SK-N-SH (cell line): ENCODE results near the gene TCF12. TPM values are rescaled to one million over a fixed set of nuclear protein-coding genes. Genes with fewer than 3 reads are reported as not detected.

Source experiments
- CTCF ChIA-PET: fragments of 300-600, 350-600 bp; formaldehyde crosslinking; extraction: SDS; loops from one replicate; lab custom pipeline; 2021; lab: Yijun Ruan, JAX
- POLR2A ChIA-PET: fragments of 350-600 bp; sonication (Branson Sonifier 250); formaldehyde crosslinking; extraction: SDS; loops from one replicate; lab custom pipeline; 2020; ENCODE audit warnings: antibody characterized with exemption, inconsistent platforms; lab: Yijun Ruan, JAX
- DNase-seq: peaks from one replicate; pipeline ENCODE4 v3.0.0; 2012
- H2AFZ ChIP-seq: fragments of 200-600 bp; sonication (generic); 2 replicates; pipeline ENCODE4 v1.8.1; 2016; ENCODE audit warnings: antibody characterized with exemption, mild to moderate bottlenecking, low read depth
- H3F3A ChIP-seq: fragments of 200-600 bp; sonication (generic); replicated peaks from 2 replicates; pipeline ENCODE3; 2016; ENCODE audit warnings: antibody characterized with exemption, mild to moderate bottlenecking; ENCODE audit not compliant: insufficient read depth
- H3K27ac ChIP-seq, 2 experiments: fragments of 200-500 bp in 1 of 2; fragments of 200-600 bp in 1 of 2; sonication (Bioruptor generic) in 1 of 2; sonication (generic), shearing (Covaris generic) in 1 of 2; 2 replicates each; pipeline versions ENCODE4 v1.5.1 to v1.6.1; 2014 to 2016; ENCODE audit warnings: low read depth in 2 of 2, inconsistent platforms in 1 of 2, low read length in 1 of 2, mild to moderate bottlenecking in 1 of 2, mixed read lengths in 1 of 2
- H3K27me3 ChIP-seq: fragments of 200-600 bp; sonication (generic), shearing (Covaris generic); 2 replicates; pipeline ENCODE4 v1.6.1; 2016; ENCODE audit warnings: mixed run types; ENCODE audit not compliant: insufficient read depth
- H3K36me3 ChIP-seq, 2 experiments: fragments of 200-500 bp in 1 of 2; fragments of 200-600 bp in 1 of 2; sonication (Bioruptor generic) in 1 of 2; sonication (generic) in 1 of 2; replicated peaks in 1 of 2; 2 replicates each; pipeline versions ENCODE3 to v1.5.1; 2014 to 2016; ENCODE audit warnings: low read length in 1 of 2, mild to moderate bottlenecking in 1 of 2; ENCODE audit not compliant: insufficient read depth in 2 of 2, control insufficient read depth in 1 of 2
- H3K4me1 ChIP-seq, 2 experiments: fragments of 200-500 bp in 1 of 2; fragments of 200-600 bp in 1 of 2; sonication (Bioruptor generic) in 1 of 2; sonication (generic), shearing (Covaris generic) in 1 of 2; 2 replicates each; pipeline versions ENCODE4 v1.5.1 to v1.6.1; 2014 to 2016; ENCODE audit warnings: low read depth in 1 of 2, low read length in 1 of 2, mixed run types in 1 of 2; ENCODE audit not compliant: insufficient read depth in 2 of 2, control insufficient read depth in 1 of 2
- H3K4me2 ChIP-seq: fragments of 200-600 bp; sonication (generic), shearing (Covaris generic); 2 replicates; pipeline ENCODE4 v1.6.1; 2017; ENCODE audit warnings: mixed run types
- H3K4me3 ChIP-seq, 2 experiments: fragments of 200-500 bp in 1 of 2; fragments of 200-600 bp in 1 of 2; sonication (Bioruptor generic) in 1 of 2; sonication (generic), shearing (Covaris generic) in 1 of 2; 2 replicates each; pipeline versions ENCODE4 v1.5.1 to v1.8.1; 2014 to 2016; ENCODE audit warnings: low read depth in 2 of 2, inconsistent platforms in 1 of 2, low read length in 1 of 2, mild to moderate bottlenecking in 1 of 2, mixed read lengths in 1 of 2, moderate library complexity in 1 of 2
- H3K79me2 ChIP-seq: fragments of 200-600 bp; sonication (generic); 2 replicates; pipeline ENCODE4 v1.8.1; 2017; ENCODE audit warnings: mild to moderate bottlenecking; ENCODE audit not compliant: insufficient read depth
- H3K9ac ChIP-seq: fragments of 200-600 bp; sonication (generic); 2 replicates; pipeline ENCODE4 v1.6.1; 2017; ENCODE audit warnings: mixed run types
- H3K9me2 ChIP-seq: fragments of 200-600 bp; sonication (generic); 2 replicates; pipeline ENCODE4 v1.6.1; 2017; ENCODE audit warnings: mixed run types
- H3K9me3 ChIP-seq: fragments of 200-600 bp; sonication (generic); 2 replicates; pipeline ENCODE4 v1.6.1; 2017; ENCODE audit warnings: mixed run types, mild to moderate bottlenecking, moderate library complexity
- H4K20me1 ChIP-seq: fragments of 200-600 bp; sonication (generic); 2 replicates; pipeline ENCODE4 v1.6.1; 2017; ENCODE audit warnings: mild to moderate bottlenecking, mixed run types; ENCODE audit not compliant: insufficient read depth
- EP300 ChIP-seq, 2 experiments: IDR thresholded peaks; 2 replicates each; pipeline versions ENCODE4 v1.4.0 to v1.6.1; 2012; ENCODE audit warnings: borderline replicate concordance in 1 of 2, low read depth in 1 of 2, low read length in 1 of 2
- EZH2phosphoT487 ChIP-seq: fragments of 200-600 bp; sonication (generic); IDR thresholded peaks from 2 replicates; pipeline ENCODE4 v1.6.1; 2017; ENCODE audit warnings: low read depth, mixed run types, mild to moderate bottlenecking, antibody characterized with exemption, moderate library complexity, borderline replicate concordance
- FOXJ3 ChIP-seq: sonication (generic); formaldehyde crosslinking; IDR thresholded peaks from 2 replicates; pipeline ENCODE4 v1.5.1; 2020; ENCODE audit warnings: mild to moderate bottlenecking, missing genetic modification reagents
- GABPA ChIP-seq: IDR thresholded peaks from 2 replicates; pipeline ENCODE4 v1.4.0; 2012; ENCODE audit warnings: low read depth, mild to moderate bottlenecking
- JUND ChIP-seq: IDR thresholded peaks from 2 replicates; pipeline ENCODE4 v1.4.0; 2012
- MEF2A ChIP-seq: IDR thresholded peaks from 2 replicates; pipeline ENCODE4 v1.4.0; 2012; ENCODE audit warnings: low read depth, borderline replicate concordance
- NFIC ChIP-seq: IDR thresholded peaks from 2 replicates; pipeline ENCODE4 v1.4.0; 2012; ENCODE audit warnings: borderline replicate concordance
- RCOR1 ChIP-seq: fragments of 150-350 bp; IDR thresholded peaks from 2 replicates; pipeline ENCODE4 v1.6.1; 2017; ENCODE audit warnings: antibody characterized with exemption, low read length
- RXRA ChIP-seq: IDR thresholded peaks from 2 replicates; pipeline ENCODE4 v1.4.0; 2012; ENCODE audit warnings: low read depth, mild to moderate bottlenecking, borderline replicate concordance
- SIN3A ChIP-seq: IDR thresholded peaks from 2 replicates; pipeline ENCODE4 v1.6.1; 2012; ENCODE audit warnings: low read depth, mild to moderate bottlenecking, low read length, moderate library complexity, borderline replicate concordance
- SMC3 ChIP-seq: IDR thresholded peaks from 2 replicates; pipeline ENCODE4 v1.6.1; 2012; ENCODE audit warnings: low read depth, low read length, improper control_type of control experiment
- TCF12 ChIP-seq: IDR thresholded peaks from 2 replicates; pipeline ENCODE4 v1.4.0; 2012
- TEAD4 ChIP-seq: IDR thresholded peaks from 2 replicates; pipeline ENCODE4 v1.4.0; 2012; ENCODE audit warnings: mild to moderate bottlenecking, borderline replicate concordance; ENCODE audit not compliant: insufficient read depth
- WGBS: methylation state at CpG from one replicate; pipeline ENCODE4 v1.1.6; 2017; ENCODE audit warnings: low lambda C conversion rate; 5-methylcytosine and 5-hydroxymethylcytosine counted together
- polyA plus RNA-seq, 3 experiments: library from polyadenylated mRNA; depleted of rRNA; stranded (reverse); fragments of >200 nt; gene quantifications; 2 replicates each; pipeline ENCODE4 v1.2.3, GENCODE V29; 2012
- TF ChIP-seq, protein P1 (sequence below): fragments of 200-600 bp; sonication (generic); IDR thresholded peaks from 2 replicates; pipeline ENCODE4 v1.6.1; 2017; ENCODE audit warnings: antibody characterized with exemption, mild to moderate bottlenecking, moderate library complexity
- TF ChIP-seq, protein P2 (sequence below): IDR thresholded peaks from 2 replicates; pipeline ENCODE4 v1.4.0; 2012; ENCODE audit warnings: low read depth, borderline replicate concordance
- TF ChIP-seq, protein P3 (sequence below): IDR thresholded peaks from 2 replicates; pipeline ENCODE4 v1.6.1; 2012; ENCODE audit warnings: mild to moderate bottlenecking, low read depth, low read length, moderate library complexity
- TF ChIP-seq, protein P4 (sequence below): fragments of 150-350 bp; IDR thresholded peaks from 2 replicates; pipeline ENCODE4 v1.6.1; 2017; ENCODE audit warnings: antibody characterized with exemption, low read length, low read depth, borderline replicate concordance
- TF ChIP-seq, protein P5 (sequence below): IDR thresholded peaks from 2 replicates; pipeline ENCODE4 v1.4.0; 2012; ENCODE audit warnings: low read depth

Gene TCF12
- polyA plus RNA-seq, 1 of the 3 experiments (the other 2 are of a cell fraction), result 49.6 TPM

DNA sequence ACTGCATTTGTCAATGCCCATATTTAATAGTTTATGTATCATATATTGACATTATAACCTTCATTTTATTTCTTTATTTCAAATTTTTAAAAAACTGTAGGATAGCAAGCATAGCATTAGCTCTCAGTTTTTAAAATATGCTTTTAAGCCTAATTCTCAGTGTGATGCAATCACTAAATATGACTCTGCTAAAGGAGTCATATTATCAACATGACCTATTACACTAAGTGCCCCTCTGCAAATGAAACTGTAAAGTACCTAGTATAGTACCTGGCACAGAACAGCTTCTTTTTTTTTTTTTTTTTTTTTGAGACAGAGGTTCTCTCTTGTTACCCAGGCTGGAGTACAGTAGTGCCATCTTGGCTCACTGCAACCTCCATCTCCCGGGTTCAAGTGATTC, 278.4 kb downstream of the TCF12 start:
- 100% methylated on average over 1 of the region's 1 CpG for WGBS
- peaks cover 16% of the 10 kb centered on the region for H3K79me2 ChIP-seq
- H3K27ac ChIP-seq, result no peak overlapping the region
- no peak overlapping the region for H2AFZ ChIP-seq
- H4K20me1 ChIP-seq, result no peaks in the 10 kb centered on the region; the same call in 1 of the 2 replicates
- no peak overlapping the region for H3K4me3 ChIP-seq
- DNase-seq, result no peak
- H3K9me2 ChIP-seq, result no peaks in the 10 kb centered on the region
- H3F3A ChIP-seq, result peaks cover 25% of the 10 kb centered on the region
- TF ChIP-seq, protein P1, sequence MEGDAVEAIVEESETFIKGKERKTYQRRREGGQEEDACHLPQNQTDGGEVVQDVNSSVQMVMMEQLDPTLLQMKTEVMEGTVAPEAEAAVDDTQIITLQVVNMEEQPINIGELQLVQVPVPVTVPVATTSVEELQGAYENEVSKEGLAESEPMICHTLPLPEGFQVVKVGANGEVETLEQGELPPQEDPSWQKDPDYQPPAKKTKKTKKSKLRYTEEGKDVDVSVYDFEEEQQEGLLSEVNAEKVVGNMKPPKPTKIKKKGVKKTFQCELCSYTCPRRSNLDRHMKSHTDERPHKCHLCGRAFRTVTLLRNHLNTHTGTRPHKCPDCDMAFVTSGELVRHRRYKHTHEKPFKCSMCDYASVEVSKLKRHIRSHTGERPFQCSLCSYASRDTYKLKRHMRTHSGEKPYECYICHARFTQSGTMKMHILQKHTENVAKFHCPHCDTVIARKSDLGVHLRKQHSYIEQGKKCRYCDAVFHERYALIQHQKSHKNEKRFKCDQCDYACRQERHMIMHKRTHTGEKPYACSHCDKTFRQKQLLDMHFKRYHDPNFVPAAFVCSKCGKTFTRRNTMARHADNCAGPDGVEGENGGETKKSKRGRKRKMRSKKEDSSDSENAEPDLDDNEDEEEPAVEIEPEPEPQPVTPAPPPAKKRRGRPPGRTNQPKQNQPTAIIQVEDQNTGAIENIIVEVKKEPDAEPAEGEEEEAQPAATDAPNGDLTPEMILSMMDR, result no peak
- no peaks in the 10 kb centered on the region for H3K27me3 ChIP-seq
- no peak overlapping the region for H3K4me2 ChIP-seq
- H3K9me3 ChIP-seq, result no peaks in the 10 kb centered on the region
- peaks cover 4 to 21% of the 10 kb centered on the region in 2 experiments for H3K36me3 ChIP-seq
- ChIA-PET POLR2A (no interaction called here), CTCF (no interaction called here)
- no peak overlapping the region for H3K9ac ChIP-seq
- H3K4me1 ChIP-seq, result peaks cover 6 to 11% of the 10 kb centered on the region in 2 experiments; a peak in 3 of 4 replicates

DNA sequence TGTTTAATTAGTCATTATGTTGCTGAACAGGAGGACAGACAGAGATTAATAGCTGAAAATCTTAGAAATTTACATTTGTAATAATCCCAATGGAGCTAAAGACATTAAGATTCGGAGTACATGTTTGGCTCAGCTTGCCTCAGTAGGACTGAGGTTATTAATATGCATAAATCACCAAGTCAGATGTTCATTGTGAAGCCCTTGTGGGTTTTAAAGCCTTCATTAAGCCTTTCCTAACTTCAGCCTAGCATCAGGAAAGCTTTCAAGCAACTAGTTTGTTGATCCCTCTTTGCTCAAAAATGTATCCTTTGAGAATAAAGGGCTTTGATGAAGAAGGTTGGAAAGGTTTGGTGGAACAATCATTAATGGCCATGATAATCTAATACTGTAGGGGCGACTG, 279.7 kb downstream of the TCF12 start:
- H3K36me3 ChIP-seq, result peaks cover 4 to 21% of the 10 kb centered on the region in 2 experiments
- POLR2A ChIA-PET, result no interaction called here
- CTCF ChIA-PET, result interaction anchor here (1.3 to 2.4 kb wide), 3 partner anchors 11 to 109 kb away, joined by 3 to 11 read pairs (median 6); no protein-coding TSS in a partner anchor

More for the DNA sequence above, 279.7 kb downstream of the TCF12 start:
- Histone ChIP-seq H3K9ac (no peak overlapping the region), H3F3A (peaks cover 24% of the 10 kb centered on the region), H3K27ac (peak overlapping the region in 1 of 2 experiments; percentile 43; a peak in 2 of 4 replicates), H3K4me2 (no peak overlapping the region; the same call in 1 of the 2 replicates), H3K4me3 (no peak overlapping the region), H3K9me3 (no peaks in the 10 kb centered on the region), H3K4me1 (peaks cover 6 to 11% of the 10 kb centered on the region in 2 experiments; a peak in 3 of 4 replicates), H3K27me3 (no peaks in the 10 kb centered on the region), H3K9me2 (no peaks in the 10 kb centered on the region), H2AFZ (no peak overlapping the region), H3K79me2 (peaks cover 16% of the 10 kb centered on the region), H4K20me1 (no peaks in the 10 kb centered on the region; the same call in 1 of the 2 replicates)
- DNase-seq, result no peak
- 88% methylated on average over 2 of the region's 2 CpGs for WGBS
- TF ChIP-seq EP300 (IDR thresholded peaks at IDR 0.05; ENCODE audit: borderline replicate concordance in 1 of 2, low read depth in 1 of 2, low read length in 1 of 2) (no peak), TCF12 (no peak), MEF2A (no peak), RXRA (no peak), RCOR1 (no peak), TEAD4 (no peak), JUND (no peak), SMC3 (no peak), NFIC (no peak), EZH2phosphoT487 (no peak), SIN3A (no peak), FOXJ3 (no peak), GABPA (no peak)
- TF ChIP-seq, protein P2, sequence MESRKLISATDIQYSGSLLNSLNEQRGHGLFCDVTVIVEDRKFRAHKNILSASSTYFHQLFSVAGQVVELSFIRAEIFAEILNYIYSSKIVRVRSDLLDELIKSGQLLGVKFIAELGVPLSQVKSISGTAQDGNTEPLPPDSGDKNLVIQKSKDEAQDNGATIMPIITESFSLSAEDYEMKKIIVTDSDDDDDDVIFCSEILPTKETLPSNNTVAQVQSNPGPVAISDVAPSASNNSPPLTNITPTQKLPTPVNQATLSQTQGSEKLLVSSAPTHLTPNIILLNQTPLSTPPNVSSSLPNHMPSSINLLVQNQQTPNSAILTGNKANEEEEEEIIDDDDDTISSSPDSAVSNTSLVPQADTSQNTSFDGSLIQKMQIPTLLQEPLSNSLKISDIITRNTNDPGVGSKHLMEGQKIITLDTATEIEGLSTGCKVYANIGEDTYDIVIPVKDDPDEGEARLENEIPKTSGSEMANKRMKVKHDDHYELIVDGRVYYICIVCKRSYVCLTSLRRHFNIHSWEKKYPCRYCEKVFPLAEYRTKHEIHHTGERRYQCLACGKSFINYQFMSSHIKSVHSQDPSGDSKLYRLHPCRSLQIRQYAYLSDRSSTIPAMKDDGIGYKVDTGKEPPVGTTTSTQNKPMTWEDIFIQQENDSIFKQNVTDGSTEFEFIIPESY, result no peak
- TF ChIP-seq, protein P3, sequence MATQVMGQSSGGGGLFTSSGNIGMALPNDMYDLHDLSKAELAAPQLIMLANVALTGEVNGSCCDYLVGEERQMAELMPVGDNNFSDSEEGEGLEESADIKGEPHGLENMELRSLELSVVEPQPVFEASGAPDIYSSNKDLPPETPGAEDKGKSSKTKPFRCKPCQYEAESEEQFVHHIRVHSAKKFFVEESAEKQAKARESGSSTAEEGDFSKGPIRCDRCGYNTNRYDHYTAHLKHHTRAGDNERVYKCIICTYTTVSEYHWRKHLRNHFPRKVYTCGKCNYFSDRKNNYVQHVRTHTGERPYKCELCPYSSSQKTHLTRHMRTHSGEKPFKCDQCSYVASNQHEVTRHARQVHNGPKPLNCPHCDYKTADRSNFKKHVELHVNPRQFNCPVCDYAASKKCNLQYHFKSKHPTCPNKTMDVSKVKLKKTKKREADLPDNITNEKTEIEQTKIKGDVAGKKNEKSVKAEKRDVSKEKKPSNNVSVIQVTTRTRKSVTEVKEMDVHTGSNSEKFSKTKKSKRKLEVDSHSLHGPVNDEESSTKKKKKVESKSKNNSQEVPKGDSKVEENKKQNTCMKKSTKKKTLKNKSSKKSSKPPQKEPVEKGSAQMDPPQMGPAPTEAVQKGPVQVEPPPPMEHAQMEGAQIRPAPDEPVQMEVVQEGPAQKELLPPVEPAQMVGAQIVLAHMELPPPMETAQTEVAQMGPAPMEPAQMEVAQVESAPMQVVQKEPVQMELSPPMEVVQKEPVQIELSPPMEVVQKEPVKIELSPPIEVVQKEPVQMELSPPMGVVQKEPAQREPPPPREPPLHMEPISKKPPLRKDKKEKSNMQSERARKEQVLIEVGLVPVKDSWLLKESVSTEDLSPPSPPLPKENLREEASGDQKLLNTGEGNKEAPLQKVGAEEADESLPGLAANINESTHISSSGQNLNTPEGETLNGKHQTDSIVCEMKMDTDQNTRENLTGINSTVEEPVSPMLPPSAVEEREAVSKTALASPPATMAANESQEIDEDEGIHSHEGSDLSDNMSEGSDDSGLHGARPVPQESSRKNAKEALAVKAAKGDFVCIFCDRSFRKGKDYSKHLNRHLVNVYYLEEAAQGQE, result no peak
- TF ChIP-seq, protein P4, sequence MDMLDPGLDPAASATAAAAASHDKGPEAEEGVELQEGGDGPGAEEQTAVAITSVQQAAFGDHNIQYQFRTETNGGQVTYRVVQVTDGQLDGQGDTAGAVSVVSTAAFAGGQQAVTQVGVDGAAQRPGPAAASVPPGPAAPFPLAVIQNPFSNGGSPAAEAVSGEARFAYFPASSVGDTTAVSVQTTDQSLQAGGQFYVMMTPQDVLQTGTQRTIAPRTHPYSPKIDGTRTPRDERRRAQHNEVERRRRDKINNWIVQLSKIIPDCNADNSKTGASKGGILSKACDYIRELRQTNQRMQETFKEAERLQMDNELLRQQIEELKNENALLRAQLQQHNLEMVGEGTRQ, result no peak
- TF ChIP-seq, protein P5, sequence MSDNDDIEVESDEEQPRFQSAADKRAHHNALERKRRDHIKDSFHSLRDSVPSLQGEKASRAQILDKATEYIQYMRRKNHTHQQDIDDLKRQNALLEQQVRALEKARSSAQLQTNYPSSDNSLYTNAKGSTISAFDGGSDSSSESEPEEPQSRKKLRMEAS, result no peak
